GM19035 (cell line): ENCODE results near the gene RNF215.

ENCODE experiments used
- ATAC-seq: cut with Tn5 transposase; IDR thresholded peaks from one replicate; pipeline ENCODE4 v1.9.1; 2021; ENCODE audit not compliant: unreplicated experiment

RNF215 gene

DNA sequence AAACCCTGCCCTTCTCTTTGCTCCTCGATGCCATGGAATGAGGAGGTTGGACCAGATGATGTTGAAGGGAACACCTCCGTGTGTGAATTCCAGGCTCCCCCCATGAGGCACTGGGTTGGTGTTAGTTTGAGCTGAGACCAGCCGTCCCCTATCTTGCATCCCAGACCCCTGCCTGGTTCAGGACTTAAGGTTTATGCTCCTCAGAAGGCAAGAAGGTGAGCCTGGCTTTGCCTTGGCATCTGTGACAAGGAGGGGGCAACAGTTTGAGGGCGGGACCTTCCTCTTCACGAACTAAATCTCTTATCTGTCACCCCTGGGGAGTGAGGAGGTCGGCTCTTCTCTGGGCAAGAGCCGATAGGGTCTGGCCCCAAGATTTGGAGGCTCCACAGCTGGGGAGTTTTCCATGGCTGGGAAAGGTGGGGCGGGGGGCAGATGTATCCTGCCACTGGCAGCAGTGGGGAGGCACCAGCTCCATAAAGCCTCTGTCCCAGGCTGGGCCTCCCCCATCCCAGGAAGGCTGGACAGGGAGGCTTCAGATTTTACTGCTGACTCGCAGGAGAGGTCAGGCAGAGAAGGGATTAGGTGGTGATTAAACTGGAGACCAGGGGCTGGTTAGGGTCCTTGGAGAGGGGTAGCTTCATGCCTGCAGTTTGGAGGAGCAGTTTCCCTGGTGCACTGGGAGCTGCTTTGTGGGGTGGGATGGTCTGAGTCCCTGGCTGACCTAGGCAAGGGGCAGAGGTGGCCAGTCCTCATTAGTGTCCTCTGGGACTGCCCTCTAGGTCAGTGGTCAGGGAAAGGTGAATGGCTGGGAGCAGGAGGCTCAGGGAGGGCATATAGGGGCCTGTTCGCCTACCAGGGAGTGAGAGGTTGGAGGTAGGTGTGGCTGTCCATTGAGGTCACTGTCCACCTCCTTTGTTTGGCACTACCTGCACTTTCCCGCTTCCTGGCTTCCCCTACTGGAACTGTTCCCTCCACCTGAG lies 10.7 kb upstream of the RNF215 start:
- ATAC-seq = no peak

- ATAC-seq = no peak
These were observed 9.9 kb upstream of the RNF215 start, which contains the start of gene SEC14L2 for GRCh38 chr22:30396871-30397655. Gene SEC14L2 (plus strand): TSS chr22:30397018. CDS start chr22:30397117, 99 bp downstream.

DNA sequence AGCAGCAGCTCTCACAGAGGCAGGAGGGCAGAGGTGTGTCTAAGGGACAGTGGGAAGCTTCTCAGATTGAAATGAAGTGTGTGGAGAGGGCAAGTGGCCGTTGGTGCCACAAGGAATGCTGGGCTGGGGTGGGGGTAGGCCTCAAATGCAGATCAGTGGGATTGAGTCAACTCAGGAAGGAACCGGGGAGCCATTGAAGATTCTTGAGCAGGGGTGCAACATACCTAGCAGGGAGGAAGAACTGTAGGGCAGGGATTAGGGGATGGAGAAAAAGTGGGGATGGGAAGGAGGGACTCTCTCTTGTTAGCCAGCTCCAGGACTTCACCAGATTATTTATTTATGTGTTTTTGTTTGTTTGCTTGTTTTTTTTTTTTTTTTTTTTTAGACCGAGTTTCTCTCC lies 6.7 kb upstream of the RNF215 start:
- ATAC-seq = no peak

- ATAC-seq = no peak
These were observed 6.1 kb upstream of the RNF215 start for GRCh38 chr22:30393322-30393680.

- no peak for ATAC-seq
These were observed 5.6 kb upstream of the RNF215 start for GRCh38 chr22:30392661-30393321.

GRCh38 chr22:30390974-30391691 lies 3.9 kb upstream of the RNF215 start:
- no peak for ATAC-seq

- no peak for ATAC-seq
These were observed 627 bp downstream of the RNF215 start for GRCh38 chr22:30386608-30386959.

GRCh38 chr22:30385942-30386341 lies 1.3 kb downstream of the RNF215 start:
- ATAC-seq = no peak

DNA sequence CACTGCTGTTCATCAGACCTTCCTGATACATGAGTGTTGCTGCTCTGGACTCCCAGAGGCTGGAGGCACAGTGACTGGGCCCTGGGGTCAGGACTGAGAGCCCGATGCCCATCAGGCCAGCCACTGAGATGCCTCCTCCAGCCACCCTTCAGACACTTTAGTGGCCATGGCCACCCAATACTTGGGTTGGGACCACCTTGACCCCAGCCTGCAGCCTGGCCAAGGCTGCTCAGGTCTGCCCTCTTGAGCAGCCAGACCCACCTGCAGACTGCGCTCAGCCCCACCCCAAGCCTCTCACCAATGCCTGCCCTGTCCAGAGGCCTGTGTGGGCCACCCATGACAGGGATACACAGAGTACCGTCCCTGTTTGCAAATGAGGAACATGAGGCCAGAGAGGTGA lies 4.2 kb downstream of the RNF215 start:
- ATAC-seq = no peak

DNA sequence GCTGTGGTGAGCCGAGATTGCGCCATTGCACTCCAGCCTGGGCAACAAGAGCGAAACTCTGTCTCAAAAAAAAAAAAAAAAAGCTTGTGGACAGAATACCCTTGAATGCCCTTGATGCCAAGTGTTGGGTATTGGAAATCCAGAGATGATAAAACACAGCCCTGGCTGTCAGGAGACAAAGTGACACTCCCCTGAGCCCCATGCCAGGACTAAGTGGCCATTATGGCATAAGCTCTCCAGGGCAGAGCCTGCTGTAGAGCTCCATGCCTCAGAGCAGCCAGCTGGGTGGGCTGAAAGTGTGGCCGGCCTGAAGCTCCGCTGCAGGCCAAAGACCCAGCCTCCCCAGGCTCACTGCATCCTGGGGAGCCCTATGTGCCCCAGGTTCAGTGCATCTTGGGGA lies 4.9 kb downstream of the RNF215 start:
- no peak for ATAC-seq

DNA sequence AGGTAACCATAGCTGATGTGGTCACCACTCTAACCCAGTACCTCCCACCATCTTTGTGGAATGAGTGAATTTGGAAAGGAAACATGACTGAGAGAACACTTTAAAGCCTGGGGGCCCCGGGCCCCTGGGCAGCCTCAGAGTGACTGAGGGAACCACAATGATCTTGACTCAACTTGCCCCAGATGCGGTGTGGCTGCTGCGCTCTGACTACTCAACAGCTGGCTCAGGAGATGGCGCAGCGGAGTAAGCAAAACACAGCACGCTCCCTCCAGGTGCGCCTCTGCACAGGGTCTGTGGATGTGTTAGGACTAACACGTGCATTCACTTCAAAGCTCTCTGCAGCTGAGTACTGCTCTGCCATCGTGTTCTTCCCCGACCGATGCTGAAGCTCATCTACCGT lies 5.9 kb downstream of the RNF215 start:
- ATAC-seq = no peak

DNA sequence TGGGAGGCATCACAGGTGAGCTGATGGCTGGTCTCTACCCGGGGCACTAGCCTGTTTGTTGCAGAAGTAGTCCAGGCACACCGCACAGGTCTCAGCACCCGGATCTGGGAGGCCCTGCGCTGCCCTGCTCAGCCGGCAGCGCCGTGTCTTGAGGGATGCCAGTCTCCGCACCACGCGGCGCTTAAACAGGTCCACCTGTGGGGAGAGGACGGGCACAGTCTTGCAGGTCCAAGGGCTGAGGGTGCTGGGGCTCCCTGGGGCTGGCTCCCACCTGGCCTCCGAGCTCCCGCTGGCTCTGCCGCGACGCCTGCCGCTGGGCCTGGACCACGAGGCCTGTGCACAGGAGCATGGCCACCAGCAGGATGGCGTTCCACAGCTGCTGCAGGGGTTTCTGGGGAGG lies 7.2 kb downstream of the RNF215 start:
- ATAC-seq = no peak

DNA sequence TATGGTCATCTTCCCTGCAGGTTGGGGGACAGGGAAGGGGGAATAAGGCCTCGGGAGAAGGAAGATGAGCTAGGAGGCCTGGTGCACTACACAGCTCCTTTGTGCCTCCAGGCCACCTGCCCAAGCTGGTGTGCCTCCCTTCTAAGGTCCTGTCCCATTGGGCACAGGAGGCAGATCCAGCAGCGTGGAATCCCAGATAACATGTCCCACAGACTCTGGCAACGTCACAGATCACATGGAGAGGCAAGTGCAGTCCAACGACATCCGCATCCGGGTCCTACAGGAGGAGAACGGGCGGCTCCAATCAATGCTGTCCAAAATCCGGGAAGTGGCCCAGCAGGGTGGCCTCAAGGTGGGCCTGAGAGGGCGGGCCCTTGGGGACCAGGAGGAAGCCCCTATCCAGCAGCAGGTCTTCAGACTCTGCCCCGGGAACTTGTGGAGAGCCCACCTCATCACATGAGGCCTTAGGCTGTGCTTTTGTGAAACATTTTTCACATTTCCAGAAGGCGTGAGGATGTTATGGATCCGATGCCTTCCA lies 11.8 kb downstream of the RNF215 start:
- ATAC-seq = no peak

GRCh38 chr22:30373331-30374325 lies 13.6 kb downstream of the RNF215 start:
- ATAC-seq = no peak

- no peak for ATAC-seq
These were observed 14.3 kb downstream of the RNF215 start for GRCh38 chr22:30372915-30373314.

- ATAC-seq = no peak
These were observed 15.2 kb downstream of the RNF215 start for GRCh38 chr22:30371981-30372380.

DNA sequence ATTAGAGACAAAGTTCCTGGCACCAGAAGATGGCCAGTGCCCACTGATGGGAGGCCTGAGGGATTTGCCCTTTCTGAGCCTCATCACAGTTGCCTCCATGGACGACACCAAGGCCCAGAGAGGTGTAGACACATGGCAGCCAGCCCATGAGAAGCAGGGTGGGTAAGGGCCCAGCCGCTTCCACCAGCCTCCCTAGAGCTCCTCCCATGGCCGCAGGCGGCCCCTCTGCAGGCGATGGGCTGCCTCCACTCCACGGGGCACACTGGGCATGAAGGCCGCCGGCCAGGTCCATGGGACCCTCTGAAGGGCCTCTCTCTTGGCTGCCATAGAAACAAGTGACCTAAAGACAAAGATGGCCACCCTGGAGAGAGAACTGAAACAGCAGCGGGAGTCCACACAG lies 15.9 kb downstream of the RNF215 start:
- no peak for ATAC-seq

- ATAC-seq = no peak
These were observed 16.5 kb downstream of the RNF215 start for GRCh38 chr22:30370641-30371230.

- no peak for ATAC-seq
These were observed 18.8 kb downstream of the RNF215 start for GRCh38 chr22:30368420-30368819.
